ENCODE data around the gene SYT2. TPM values are rescaled to one million over a fixed set of nuclear protein-coding genes. Genes with fewer than 3 reads are reported as not detected.

Gene SYT2
- total RNA-seq, 1 experiment from 2014 or later = 0.69 TPM

GRCh38 chr1:202679406-202680177, 30.7 kb downstream of the SYT2 start:
- no peak for DNase-seq (ENCODE audit: low spot score)
- TF ChIP-seq EZH2 (IDR thresholded peaks at IDR 0.05; ENCODE audit: borderline replicate concordance, low read depth, low read length, poor library complexity, severe bottlenecking) = no peak
- TF ChIP-seq, protein P1, sequence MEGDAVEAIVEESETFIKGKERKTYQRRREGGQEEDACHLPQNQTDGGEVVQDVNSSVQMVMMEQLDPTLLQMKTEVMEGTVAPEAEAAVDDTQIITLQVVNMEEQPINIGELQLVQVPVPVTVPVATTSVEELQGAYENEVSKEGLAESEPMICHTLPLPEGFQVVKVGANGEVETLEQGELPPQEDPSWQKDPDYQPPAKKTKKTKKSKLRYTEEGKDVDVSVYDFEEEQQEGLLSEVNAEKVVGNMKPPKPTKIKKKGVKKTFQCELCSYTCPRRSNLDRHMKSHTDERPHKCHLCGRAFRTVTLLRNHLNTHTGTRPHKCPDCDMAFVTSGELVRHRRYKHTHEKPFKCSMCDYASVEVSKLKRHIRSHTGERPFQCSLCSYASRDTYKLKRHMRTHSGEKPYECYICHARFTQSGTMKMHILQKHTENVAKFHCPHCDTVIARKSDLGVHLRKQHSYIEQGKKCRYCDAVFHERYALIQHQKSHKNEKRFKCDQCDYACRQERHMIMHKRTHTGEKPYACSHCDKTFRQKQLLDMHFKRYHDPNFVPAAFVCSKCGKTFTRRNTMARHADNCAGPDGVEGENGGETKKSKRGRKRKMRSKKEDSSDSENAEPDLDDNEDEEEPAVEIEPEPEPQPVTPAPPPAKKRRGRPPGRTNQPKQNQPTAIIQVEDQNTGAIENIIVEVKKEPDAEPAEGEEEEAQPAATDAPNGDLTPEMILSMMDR (conservative IDR thresholded peaks at IDR 0.05; ENCODE audit: low read depth, low read length) = no peak
- intact Hi-C loops (cut with micrococcal nuclease; ENCODE audit: unreplicated experiment) = no loop called here
- H3K27ac ChIP-seq (ENCODE audit: low read depth, low read length, poor library complexity, severe bottlenecking) = no peak overlapping the region
- H3K4me1 ChIP-seq (ENCODE audit: insufficient read depth, low read length, poor library complexity, severe bottlenecking) = no peaks in the 10 kb centered on the region
- H3K36me3 ChIP-seq (ENCODE audit: insufficient read depth, low read length, poor library complexity, severe bottlenecking) = no peaks in the 10 kb centered on the region
- POLR2A ChIA-PET (ENCODE audit: low non-redundant PET) = no interaction called here
- CTCF ChIA-PET = interaction anchor here (0.6 kb wide), 1 partner anchor 40 kb away, joined by 4 read pairs; no protein-coding TSS in a partner anchor
- no TSS peak for BruUV-seq (replicated peaks)
- H3K27me3 ChIP-seq (replicated peaks; ENCODE audit: insufficient read depth, low read depth, low read length, poor library complexity) = peaks cover 26% of the 10 kb centered on the region
- H3K9me3 ChIP-seq (ENCODE audit: low read depth, low read length, poor library complexity, severe bottlenecking) = no peaks in the 10 kb centered on the region
- H3K4me3 ChIP-seq (ENCODE audit: low read depth, low read length, poor library complexity, severe bottlenecking) = no peak overlapping the region

- H3K36me3 ChIP-seq (ENCODE audit: insufficient read depth, low read length, poor library complexity, severe bottlenecking) = no peaks in the 10 kb centered on the region
- CTCF ChIA-PET = no interaction called here
- no TSS peak for BruUV-seq (replicated peaks)
These were observed 32.8 kb downstream of the SYT2 start for GRCh38 chr1:202677433-202677832.

GRCh38 chr1:202673531-202673930, 36.7 kb downstream of the SYT2 start:
- no peak for TF ChIP-seq EZH2 (IDR thresholded peaks at IDR 0.05; ENCODE audit: borderline replicate concordance, low read depth, low read length, poor library complexity, severe bottlenecking)
- TF ChIP-seq, protein P1 (conservative IDR thresholded peaks at IDR 0.05; ENCODE audit: low read depth, low read length) = no peak
- CTCF ChIA-PET = no interaction called here
- no TSS peak for BruUV-seq (replicated peaks)
- Histone ChIP-seq H3K9me3 (ENCODE audit: low read depth, low read length, poor library complexity, severe bottlenecking) (no peaks in the 10 kb centered on the region), H3K36me3 (ENCODE audit: insufficient read depth, low read length, poor library complexity, severe bottlenecking) (no peaks in the 10 kb centered on the region), H3K4me3 (ENCODE audit: low read depth, low read length, poor library complexity, severe bottlenecking) (no peak overlapping the region), H3K27me3 (replicated peaks; ENCODE audit: insufficient read depth, low read depth, low read length, poor library complexity) (no peaks in the 10 kb centered on the region), H3K27ac (ENCODE audit: low read depth, low read length, poor library complexity, severe bottlenecking) (no peak overlapping the region), H3K4me1 (ENCODE audit: insufficient read depth, low read length, poor library complexity, severe bottlenecking) (no peaks in the 10 kb centered on the region)
- intact Hi-C loops (cut with micrococcal nuclease; ENCODE audit: unreplicated experiment) = no loop called here
- DNase-seq (ENCODE audit: low spot score) = no peak
- POLR2A ChIA-PET (ENCODE audit: low non-redundant PET) = interaction anchor here (0.6 kb wide), 1 partner anchor 212 kb away, joined by 3 read pairs; no protein-coding TSS in a partner anchor

More at GRCh38 chr1:202677433-202677832, 32.8 kb downstream of the SYT2 start:
- no peak overlapping the region for H3K4me3 ChIP-seq (ENCODE audit: low read depth, low read length, poor library complexity, severe bottlenecking)
- intact Hi-C loops (cut with micrococcal nuclease; ENCODE audit: unreplicated experiment) = no loop called here
- H3K27me3 ChIP-seq (replicated peaks; ENCODE audit: insufficient read depth, low read depth, low read length, poor library complexity) = peaks cover 12% of the 10 kb centered on the region
- H3K27ac ChIP-seq (ENCODE audit: low read depth, low read length, poor library complexity, severe bottlenecking) = no peak overlapping the region
- no peaks in the 10 kb centered on the region for H3K9me3 ChIP-seq (ENCODE audit: low read depth, low read length, poor library complexity, severe bottlenecking)
- POLR2A ChIA-PET (ENCODE audit: low non-redundant PET) = no interaction called here
- no peak for DNase-seq (ENCODE audit: low spot score)
- H3K4me1 ChIP-seq (ENCODE audit: insufficient read depth, low read length, poor library complexity, severe bottlenecking) = no peaks in the 10 kb centered on the region
- TF ChIP-seq, protein P1 (conservative IDR thresholded peaks at IDR 0.05; ENCODE audit: low read depth, low read length) = no peak
- no peak for TF ChIP-seq EZH2 (IDR thresholded peaks at IDR 0.05; ENCODE audit: borderline replicate concordance, low read depth, low read length, poor library complexity, severe bottlenecking)

Data from A673 (cell line).